GM19240 (cell line): ENCODE measurements around the gene FCER1G.

ENCODE experiments used
- DNase-seq: peaks from one replicate; pipeline ENCODE4 v3.0.0; 2011; ENCODE audit warnings: low spot score; ENCODE audit not compliant: insufficient read length

Gene FCER1G

GRCh38 chr1:161187311-161187710 is 27.8 kb upstream of the FCER1G start:
- no peak for DNase-seq

DNA sequence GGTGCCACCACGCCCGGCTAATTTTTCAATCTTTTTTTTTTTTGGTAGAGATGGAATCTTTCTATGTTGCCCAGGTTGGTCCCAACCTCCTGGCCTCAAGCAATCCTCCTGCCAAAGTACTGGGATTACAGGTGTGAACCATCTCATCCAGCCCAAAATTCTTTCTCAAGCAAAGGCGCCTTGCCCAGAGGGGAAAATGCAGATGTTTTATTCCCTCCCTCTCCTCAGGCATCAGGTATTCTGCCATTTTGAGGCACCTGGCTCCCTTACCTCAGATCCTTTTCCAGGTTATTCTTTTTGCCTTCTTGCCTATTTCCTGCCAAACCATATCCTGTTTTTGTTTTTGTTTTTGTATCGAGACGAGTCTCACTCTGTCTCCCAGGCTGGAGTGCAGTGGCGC is 26.7 kb upstream of the FCER1G start:
- no peak for DNase-seq

DNA sequence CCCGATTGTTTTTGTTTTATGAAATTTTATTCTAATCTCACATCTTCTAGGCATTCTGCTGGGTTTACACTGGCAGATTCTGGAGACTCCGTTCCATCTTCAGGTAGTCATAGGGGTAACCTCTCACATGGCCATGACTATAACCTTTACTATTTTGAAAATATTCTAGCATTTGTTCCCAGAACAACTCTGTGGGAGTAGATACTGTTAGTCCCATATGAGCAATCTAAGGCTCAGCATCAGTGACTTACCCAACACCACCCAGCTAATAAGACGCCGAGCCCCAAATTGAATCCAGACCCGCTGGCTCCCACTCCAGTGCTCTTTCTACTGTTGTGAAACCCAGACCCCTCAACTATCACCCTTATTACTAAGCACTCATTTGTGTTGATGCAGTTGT is 26.1 kb upstream of the FCER1G start:
- no peak for DNase-seq

- DNase-seq: no peak
These were observed 24.1 kb upstream of the FCER1G start for GRCh38 chr1:161190962-161191521.

DNA sequence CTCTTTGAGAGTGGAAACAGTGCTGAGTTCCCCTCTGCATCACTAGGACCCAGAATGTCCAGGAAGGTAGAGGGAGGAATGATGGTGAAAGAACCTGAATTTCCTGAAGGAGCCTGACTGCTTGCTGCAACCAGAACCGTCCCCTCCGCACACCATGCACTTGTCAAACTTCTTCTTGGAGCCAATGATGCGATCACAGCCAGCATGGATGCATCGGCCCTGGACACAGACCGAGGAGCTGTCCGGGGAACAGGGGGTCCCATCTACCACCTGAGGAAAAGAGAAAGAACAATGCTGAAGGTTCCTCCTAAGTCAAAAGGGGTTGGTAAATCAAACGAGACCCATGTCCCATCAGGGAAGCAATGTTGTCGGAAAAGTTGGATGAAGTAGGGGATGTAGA is 23.1 kb upstream of the FCER1G start:
- DNase-seq: no peak

- peak; percentile 42 for DNase-seq
These were observed 22.3 kb upstream of the FCER1G start for GRCh38 chr1:161192476-161193465.

DNA sequence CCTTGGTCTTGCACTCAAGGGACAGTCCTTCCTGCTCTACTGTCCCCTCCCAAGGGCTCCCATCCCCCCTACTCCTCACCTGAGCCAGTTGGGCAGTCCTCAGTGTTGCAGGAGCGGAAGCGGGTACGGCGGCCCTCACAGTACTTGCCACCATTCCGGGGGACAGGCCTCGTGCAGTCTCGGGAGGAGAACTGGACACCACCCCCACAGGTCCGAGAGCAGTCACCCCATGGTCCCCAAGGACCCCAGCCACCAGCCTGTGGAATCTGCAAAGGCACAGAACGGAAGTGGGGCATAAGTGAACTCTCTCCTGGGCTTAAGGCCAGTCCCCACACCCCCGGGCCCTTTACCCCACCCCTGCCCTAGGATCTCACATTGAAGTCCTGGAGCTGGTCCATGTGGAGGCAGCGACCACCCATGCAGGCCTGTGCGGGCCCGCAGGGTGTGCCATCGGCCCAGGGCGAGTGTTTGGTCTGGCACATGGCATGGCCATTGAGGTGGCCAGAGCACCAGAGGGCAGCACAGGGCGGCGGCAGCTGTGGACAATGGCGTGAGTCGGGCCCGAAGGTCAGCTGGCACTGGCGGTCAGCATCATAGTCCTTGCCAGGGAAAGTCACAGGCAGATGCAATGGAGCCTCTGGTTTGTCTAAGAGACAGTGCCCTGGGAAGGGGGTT is 21.4 kb upstream of the FCER1G start:
- no peak for DNase-seq

GRCh38 chr1:161195171-161195570 is 19.9 kb upstream of the FCER1G start:
- DNase-seq: no peak

DNA sequence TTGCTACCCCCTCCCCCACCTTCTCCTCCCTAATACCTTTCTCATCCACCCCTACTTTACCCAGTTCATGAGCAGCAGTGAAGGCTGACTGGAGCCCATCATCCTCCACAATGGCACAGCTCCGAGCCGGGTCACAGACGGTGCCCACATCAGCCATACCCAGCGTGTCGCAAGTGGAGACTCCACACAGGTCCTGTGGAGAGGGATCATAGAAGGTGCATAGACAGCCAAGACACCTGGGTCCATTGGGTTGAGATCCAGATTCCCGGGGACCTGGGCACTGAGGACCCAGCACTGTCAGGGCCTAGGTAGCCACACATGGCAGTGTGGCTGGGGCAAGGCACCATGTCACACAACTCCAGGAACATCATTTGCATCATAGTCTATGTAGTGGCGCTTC is 19.0 kb upstream of the FCER1G start:
- DNase-seq: no peak

DNA sequence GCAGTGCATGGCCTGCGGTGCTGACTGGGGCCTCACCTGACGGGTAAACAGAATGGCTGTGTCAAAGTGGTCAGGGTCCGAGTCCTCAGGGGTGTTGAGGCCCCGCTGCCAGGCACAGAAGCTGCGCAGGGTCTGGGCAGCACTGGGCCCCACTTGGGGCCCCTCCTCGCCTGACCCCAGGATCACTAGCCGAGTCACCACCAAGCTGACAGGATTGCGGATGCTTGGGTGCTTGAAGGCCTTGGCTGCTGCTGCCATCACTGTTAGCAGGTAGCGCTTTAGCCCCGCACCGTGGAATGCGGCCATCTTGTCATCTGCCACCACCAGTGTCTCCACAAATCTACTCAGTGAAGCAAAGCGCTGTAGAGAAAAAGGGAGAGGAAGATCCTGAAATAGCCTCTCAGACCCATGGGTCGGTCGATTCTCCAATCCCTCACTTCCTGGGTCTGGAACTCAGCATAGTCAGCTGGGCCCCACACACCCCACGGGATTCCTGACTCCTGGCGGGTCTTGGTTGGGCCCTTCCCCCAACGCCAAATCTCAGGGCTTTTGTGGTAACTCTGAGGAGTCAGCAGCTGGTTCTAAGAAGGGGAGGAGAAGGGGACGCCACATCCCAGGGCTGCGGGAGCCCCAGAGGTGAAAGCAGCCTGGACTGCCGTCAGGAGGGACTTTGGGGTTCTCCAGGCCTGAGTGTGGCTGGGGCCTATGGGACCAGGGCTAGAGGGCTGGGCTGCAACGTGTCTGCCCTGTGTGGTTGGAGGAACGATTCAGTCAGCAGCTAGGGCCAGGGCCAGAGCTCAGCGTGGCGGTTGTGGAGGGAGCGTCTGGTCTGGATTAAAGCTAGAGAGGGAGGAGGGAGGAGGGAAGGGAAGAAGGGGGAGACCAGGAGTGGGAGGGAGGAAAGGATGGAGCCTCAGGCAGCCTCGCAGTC is 18.3 kb upstream of the FCER1G start:
- no peak for DNase-seq

DNA sequence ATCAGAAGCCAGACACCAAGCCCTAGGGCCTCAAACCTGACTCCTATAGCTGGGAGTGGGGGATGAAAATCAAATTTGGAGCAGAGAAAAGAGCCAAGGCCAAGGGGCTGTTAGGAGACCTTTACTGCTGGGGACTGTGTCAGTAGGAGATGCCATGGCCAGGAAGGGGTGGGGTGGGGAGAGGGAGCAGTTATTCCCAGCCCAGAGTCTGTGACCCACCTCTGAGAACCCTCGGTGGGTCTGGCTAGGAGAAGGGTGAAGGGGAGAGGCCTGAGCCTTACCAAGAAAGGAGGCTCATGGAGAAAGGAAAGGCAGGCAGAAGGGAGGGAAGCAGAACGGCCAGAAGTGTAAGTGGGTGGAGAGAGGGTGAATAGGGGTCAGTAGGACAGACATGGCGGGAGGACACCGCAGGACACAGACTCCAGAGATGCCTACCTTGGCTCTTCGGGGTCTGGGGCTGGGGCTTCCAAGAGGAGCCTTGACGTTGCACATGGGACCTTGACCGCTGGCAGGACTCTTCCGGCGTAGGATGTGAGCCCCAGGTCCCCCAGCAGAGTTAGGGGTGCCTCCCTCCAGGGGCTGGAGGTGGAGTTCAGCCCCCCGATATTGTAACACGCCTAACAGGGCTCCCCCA is 17.4 kb upstream of the FCER1G start:
- no peak for DNase-seq

DNA sequence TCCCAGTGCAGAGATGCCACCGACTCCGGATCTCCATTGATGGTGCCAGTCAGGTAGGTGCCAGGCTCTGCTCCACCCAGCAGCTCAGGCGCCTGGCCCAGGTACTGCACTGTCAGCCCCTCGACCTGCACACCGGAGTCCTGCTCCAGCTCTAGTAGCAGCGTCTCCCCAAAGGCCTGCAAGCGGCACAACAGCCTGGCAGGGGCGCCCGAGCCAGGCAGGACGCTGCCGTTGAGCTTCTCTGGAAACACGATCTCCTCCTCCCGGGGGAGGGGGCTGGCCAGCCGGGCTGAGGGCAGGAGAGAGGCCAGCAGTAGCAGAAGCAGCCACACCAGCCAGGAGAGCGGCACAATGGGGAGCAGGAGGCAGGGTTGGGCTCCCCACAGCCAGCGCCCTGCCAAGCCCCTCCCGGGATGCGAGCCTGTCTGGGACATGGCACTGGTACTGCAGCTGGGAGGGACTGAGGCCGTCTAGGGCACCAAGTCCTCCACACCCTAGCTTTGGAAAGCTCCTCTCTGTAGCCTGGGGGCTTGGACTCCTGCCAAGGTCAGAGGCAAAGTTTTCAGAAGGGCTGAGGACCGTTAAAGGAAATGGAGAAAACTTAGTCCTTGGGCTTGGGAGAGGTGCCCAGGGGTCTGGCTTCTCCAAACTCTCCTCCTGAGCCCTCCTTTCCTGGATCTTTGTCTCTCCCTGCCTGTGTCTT is 16.8 kb upstream of the FCER1G start:
- no peak for DNase-seq

GRCh38 chr1:161198897-161199431 is 16.1 kb upstream of the FCER1G start, which contains the start of gene ADAMTS4:
Gene ADAMTS4 (minus strand): TSS chr1:161199054. CDS start chr1:161198627, 427 bp downstream.
- no peak for DNase-seq

GRCh38 chr1:161199506-161200139 is 15.5 kb upstream of the FCER1G start:
- DNase-seq: no peak

DNA sequence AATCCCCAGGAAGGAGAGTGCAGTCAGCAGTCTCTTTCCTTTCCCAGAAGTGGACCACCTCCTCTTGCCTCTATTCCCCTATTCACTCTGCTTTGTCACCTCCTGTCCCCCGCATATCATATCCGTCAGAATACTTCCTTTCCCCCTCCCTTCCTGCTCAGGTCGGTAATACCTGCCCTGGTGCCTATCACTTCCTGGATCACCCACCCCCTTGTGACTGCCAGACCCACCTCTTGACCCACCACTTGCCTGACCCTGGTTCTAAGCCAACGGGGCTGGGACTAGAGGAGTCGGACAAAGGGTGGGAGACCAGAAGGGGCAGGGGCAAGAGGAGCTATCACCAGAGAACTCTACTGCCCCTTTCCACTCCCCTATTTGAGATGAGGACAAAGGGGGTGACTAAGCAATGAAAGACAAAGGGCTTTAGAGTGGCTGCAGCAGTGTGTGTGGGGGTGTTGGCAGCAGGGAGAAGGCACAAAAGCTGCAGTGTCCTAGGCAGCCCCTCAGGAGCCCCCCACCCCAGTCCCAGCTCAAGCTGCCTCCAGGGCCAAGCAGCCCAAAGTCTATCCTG is 14.6 kb upstream of the FCER1G start:
- no peak for DNase-seq

DNA sequence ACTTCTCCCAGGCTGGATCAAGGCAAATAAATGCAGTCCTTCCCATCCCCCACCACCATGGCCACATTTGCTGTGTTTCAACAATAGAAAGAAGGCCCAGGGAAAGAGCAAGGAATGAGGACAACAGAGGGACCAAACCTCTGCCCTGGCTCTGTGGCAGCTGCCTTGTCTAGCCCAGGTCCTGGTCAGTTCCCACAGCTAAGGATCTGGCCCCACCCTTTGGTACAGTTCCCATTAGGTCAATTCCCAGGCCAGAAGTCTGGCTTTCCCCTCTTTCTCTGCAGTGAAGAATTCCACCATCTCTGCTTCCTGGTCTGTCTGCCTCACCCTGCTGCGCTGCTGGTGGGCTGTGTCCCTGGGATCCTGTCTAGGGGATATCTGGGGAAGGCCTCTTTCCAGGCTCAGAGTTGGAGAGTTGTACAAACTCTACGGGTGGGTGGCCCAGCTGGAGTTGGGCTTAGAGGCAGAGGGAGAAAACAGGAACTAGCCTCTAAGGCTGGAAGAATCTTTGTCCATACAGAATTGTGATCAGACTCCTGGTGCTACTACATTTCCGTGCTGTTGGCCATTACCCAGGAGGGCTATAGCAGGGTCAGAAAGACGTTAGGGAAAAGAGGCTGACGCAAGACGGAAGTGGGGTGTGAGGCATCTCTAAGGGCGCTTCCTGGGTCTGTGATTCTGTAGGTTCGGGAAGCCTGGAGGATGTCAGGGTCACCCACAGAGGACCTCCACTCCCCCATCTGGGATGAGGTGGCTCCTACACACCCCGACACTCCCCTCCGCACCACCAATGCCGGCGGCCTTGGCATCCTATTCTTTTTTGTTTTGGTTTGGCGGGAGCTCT is 13.9 kb upstream of the FCER1G start:
- no peak for DNase-seq

GRCh38 chr1:161201836-161202712 is 13.0 kb upstream of the FCER1G start, which contains the start of gene NDUFS2:
Gene NDUFS2 (plus strand): TSS chr1:161202367. CDS start chr1:161202386, 19 bp downstream.
- DNase-seq: peak; percentile 97
